Natural killer cell treated with Interleukin-12 subunit alpha and Interleukin-12 subunit beta and Interleukin-15 and Interleukin-18, amount 100 ng/mL, for 72 hours (primary cell): ENCODE data around the gene ACP7. TPM values are rescaled to one million over a fixed set of nuclear protein-coding genes. Genes with fewer than 3 reads are reported as not detected.
A peak's percentile ranks its signal among the peaks of the same experiment; 100 is the strongest.
"Not testable (repeated sequence)": the region's sequence is repeated elsewhere in the genome, so short reads cannot be mapped to it uniquely, and the experiment has no call there.

ENCODE experiments used
- ATAC-seq, 2 donors: fragments of 150-1000 bp; cut with Tn5 transposase in 1 of 2; sonication (Bioruptor Pico), chemical (Tn5 transposase) in 1 of 2; 2 replicates each; pipeline ENCODE4 v1.10.0; 2021
- DNase-seq: peaks from one replicate; pipeline ENCODE4 v3.0.0; 2022; ENCODE audit warnings: low spot score
- H3K27ac Mint-ChIP-seq, 2 donors: 1 replicate in 1 of 2; 2 replicates in 1 of 2; pipeline ENCODE4 v1.8.0; 2022; ENCODE audit warnings: mixed read lengths in 2 of 2, mild to moderate bottlenecking in 1 of 2, moderate library complexity in 1 of 2
- H3K27me3 Mint-ChIP-seq, 2 donors: 1 replicate in 1 of 2; 2 replicates in 1 of 2; pipeline ENCODE4 v1.8.0; 2022; ENCODE audit warnings: mixed read lengths in 2 of 2
- H3K36me3 Mint-ChIP-seq: one replicate; pipeline ENCODE4 v1.8.0; 2022; ENCODE audit warnings: mixed read lengths
- H3K4me1 Mint-ChIP-seq, 2 donors: 1 replicate in 1 of 2; 2 replicates in 1 of 2; pipeline ENCODE4 v1.8.0; 2022; ENCODE audit warnings: low read depth in 2 of 2, mixed read lengths in 2 of 2, mild to moderate bottlenecking in 1 of 2
- H3K4me3 Mint-ChIP-seq: one replicate; pipeline ENCODE4 v1.8.0; 2022; ENCODE audit warnings: mixed read lengths
- H3K9me3 Mint-ChIP-seq: 2 replicates; pipeline ENCODE4 v1.8.0; 2022; ENCODE audit warnings: mixed read lengths
- total RNA-seq, 2 donors: library from RNA; stranded (reverse); gene quantifications; one replicate each; pipeline ENCODE4 v1.2.3, GENCODE V29; 2022

ACP7 gene
- total RNA-seq, 2 donors from 2014 or later: 0.36 TPM; not detected in 1

- H3K36me3 Mint-ChIP-seq: no peaks in the 10 kb centered on the region
- H3K4me3 Mint-ChIP-seq: no peak overlapping the region
- H3K4me1 Mint-ChIP-seq: peaks cover 8 to 28% of the 10 kb centered on the region in 2 donors
- no peak for DNase-seq
- no peak for ATAC-seq
- no peak overlapping the region for H3K27ac Mint-ChIP-seq
- H3K27me3 Mint-ChIP-seq: no peaks in the 10 kb centered on the region
- H3K9me3 Mint-ChIP-seq: no peaks in the 10 kb centered on the region
Observed at GRCh38 chr19:39136225-39136940, 52.2 kb downstream of the ACP7 start.

GRCh38 chr19:39137131-39137530 lies 53.0 kb downstream of the ACP7 start:
- peaks cover 8 to 26% of the 10 kb centered on the region in 2 donors for H3K4me1 Mint-ChIP-seq

GRCh38 chr19:39138221-39139211 lies 54.3 kb downstream of the ACP7 start:
- no peak overlapping the region for H3K4me3 Mint-ChIP-seq
- peaks cover 0 to 22% of the 10 kb centered on the region in 2 donors for H3K4me1 Mint-ChIP-seq
- no peak overlapping the region for H3K27ac Mint-ChIP-seq
- DNase-seq (no peak), ATAC-seq (no peak)
- no peaks in the 10 kb centered on the region for H3K27me3 Mint-ChIP-seq
- H3K9me3 Mint-ChIP-seq: no peaks in the 10 kb centered on the region
- H3K36me3 Mint-ChIP-seq: no peaks in the 10 kb centered on the region

More at GRCh38 chr19:39137131-39137530, 53.0 kb downstream of the ACP7 start:
- no peak overlapping the region for H3K27ac Mint-ChIP-seq
- no peaks in the 10 kb centered on the region for H3K27me3 Mint-ChIP-seq
- no peak overlapping the region for H3K4me3 Mint-ChIP-seq
- H3K36me3 Mint-ChIP-seq: no peaks in the 10 kb centered on the region
- DNase-seq (no peak), ATAC-seq (no peak)
- no peaks in the 10 kb centered on the region for H3K9me3 Mint-ChIP-seq

GRCh38 chr19:39139305-39139874 lies 55.2 kb downstream of the ACP7 start:
- H3K4me3 Mint-ChIP-seq: no peak overlapping the region
- ATAC-seq: no peak
- H3K9me3 Mint-ChIP-seq: no peaks in the 10 kb centered on the region
- no peaks in the 10 kb centered on the region for H3K36me3 Mint-ChIP-seq
- DNase-seq: no peak
- no peaks in the 10 kb centered on the region for H3K27me3 Mint-ChIP-seq
- no peak overlapping the region for H3K27ac Mint-ChIP-seq
- peaks cover 8 to 25% of the 10 kb centered on the region in 2 donors for H3K4me1 Mint-ChIP-seq

GRCh38 chr19:39139971-39140453 lies 55.8 kb downstream of the ACP7 start:
- H3K27me3 Mint-ChIP-seq: no peaks in the 10 kb centered on the region
- no peaks in the 10 kb centered on the region for H3K9me3 Mint-ChIP-seq
- no peak overlapping the region for H3K27ac Mint-ChIP-seq
- no peaks in the 10 kb centered on the region for H3K36me3 Mint-ChIP-seq
- no peak overlapping the region for H3K4me3 Mint-ChIP-seq
- no peak for ATAC-seq
- DNase-seq: no peak
- peaks cover 13 to 31% of the 10 kb centered on the region in 2 donors for H3K4me1 Mint-ChIP-seq

GRCh38 chr19:39140594-39140993 lies 56.4 kb downstream of the ACP7 start:
- H3K4me3 Mint-ChIP-seq: no peak overlapping the region

GRCh38 chr19:39141929-39142328 lies 57.8 kb downstream of the ACP7 start:
- Mint-ChIP-seq H3K27me3 (no peaks in the 10 kb centered on the region), H3K9me3 (no peaks in the 10 kb centered on the region), H3K36me3 (no peaks in the 10 kb centered on the region), H3K27ac (peak overlapping the region in 1 of 2 donors; percentile 78), H3K4me3 (no peak overlapping the region), H3K4me1 (peaks cover 19 to 34% of the 10 kb centered on the region in 2 donors)
- no peak for ATAC-seq
- no peak for DNase-seq

More at GRCh38 chr19:39140594-39140993, 56.4 kb downstream of the ACP7 start:
- H3K9me3 Mint-ChIP-seq: no peaks in the 10 kb centered on the region
- H3K27me3 Mint-ChIP-seq: no peaks in the 10 kb centered on the region
- peaks cover 13 to 33% of the 10 kb centered on the region in 2 donors for H3K4me1 Mint-ChIP-seq
- DNase-seq (no peak), ATAC-seq (no peak)
- H3K36me3 Mint-ChIP-seq: no peaks in the 10 kb centered on the region
- no peak overlapping the region for H3K27ac Mint-ChIP-seq

- Mint-ChIP-seq H3K27me3 (no peaks in the 10 kb centered on the region), H3K4me3 (no peak overlapping the region), H3K27ac (no peak overlapping the region), H3K4me1 (peaks cover 26 to 40% of the 10 kb centered on the region in 2 donors), H3K9me3 (no peaks in the 10 kb centered on the region), H3K36me3 (no peaks in the 10 kb centered on the region)
- ATAC-seq (no peak), DNase-seq (no peak)
Observed at GRCh38 chr19:39142630-39143029, 58.5 kb downstream of the ACP7 start.

GRCh38 chr19:39143757-39144289 lies 59.7 kb downstream of the ACP7 start:
- not testable (repeated sequence) for H3K9me3 Mint-ChIP-seq, H3K4me3 Mint-ChIP-seq, H3K36me3 Mint-ChIP-seq, DNase-seq, H3K27me3 Mint-ChIP-seq, ATAC-seq
- Mint-ChIP-seq H3K4me1 (peaks cover 28 to 44% of the 10 kb centered on the region in 2 donors), H3K27ac (peak overlapping the region in 1 of 2 donors; percentile 5)

GRCh38 chr19:39144290-39145071 lies 60.3 kb downstream of the ACP7 start:
- Mint-ChIP-seq H3K36me3 (no peaks in the 10 kb centered on the region), H3K27ac (peak overlapping the region in 1 of 2 donors; percentile 5), H3K4me1 (peaks cover 28 to 48% of the 10 kb centered on the region in 2 donors), H3K27me3 (no peaks in the 10 kb centered on the region), H3K9me3 (no peaks in the 10 kb centered on the region), H3K4me3 (no peak overlapping the region)
- ATAC-seq (peak; percentile 8 to 21), DNase-seq (no peak)

GRCh38 chr19:39145180-39145953 lies 61.2 kb downstream of the ACP7 start:
- Mint-ChIP-seq H3K27me3 (no peaks in the 10 kb centered on the region), H3K4me3 (no peak overlapping the region)

GRCh38 chr19:39146091-39146490 lies 61.9 kb downstream of the ACP7 start:
- no peaks in the 10 kb centered on the region for H3K27me3 Mint-ChIP-seq
- H3K4me1 Mint-ChIP-seq: peaks cover 34 to 49% of the 10 kb centered on the region in 2 donors
- H3K27ac Mint-ChIP-seq: no peak overlapping the region
- no peaks in the 10 kb centered on the region for H3K36me3 Mint-ChIP-seq
- no peak for DNase-seq
- H3K4me3 Mint-ChIP-seq: no peak overlapping the region
- H3K9me3 Mint-ChIP-seq: no peaks in the 10 kb centered on the region
- ATAC-seq: no peak

More at GRCh38 chr19:39145180-39145953, 61.2 kb downstream of the ACP7 start:
- Mint-ChIP-seq H3K36me3 (no peaks in the 10 kb centered on the region), H3K9me3 (no peaks in the 10 kb centered on the region), H3K27ac (no peak overlapping the region), H3K4me1 (peaks cover 28 to 48% of the 10 kb centered on the region in 2 donors)
- no peak for DNase-seq
- peak in 1 of 2 donors; percentile 10 for ATAC-seq
